HepG2 (cell line): ENCODE measurements around the gene TP63. TPM values are rescaled to one million over a fixed set of nuclear protein-coding genes. Genes with fewer than 3 reads are reported as not detected.

Experiments used
- ATAC-seq: fragments of 200-7000 bp; cut with Tn5 transposase; 3 replicates; pipeline ENCODE4 v1.9.1; 2020; ENCODE audit warnings: mild to moderate bottlenecking, moderate library complexity
- BruUV-seq: library from RNA; stranded (reverse); fragments of 400-500 nt; replicated peaks from 2 replicates; lab custom pipeline; 2021; lab: Mats Ljungman, UMichigan
- CTCF ChIA-PET: fragments of 300-600 bp; formaldehyde crosslinking; extraction: SDS; loops from one replicate; lab custom pipeline; 2021; ENCODE audit warnings: low total read pairs, inconsistent platforms, low intra/inter-chr PET ratio; lab: Yijun Ruan, JAX
- POLR2A ChIA-PET: fragments of 350-600 bp; sonication (Branson Sonifier 250); formaldehyde crosslinking; loops from one replicate; lab custom pipeline; 2020; ENCODE audit warnings: antibody characterized with exemption, inconsistent platforms; lab: Yijun Ruan, JAX
- DNase-seq: peaks from one replicate; pipeline ENCODE4 v3.0.0-alpha.2; 2015; ENCODE audit warnings: low spot score
- FAIRE-seq: peaks from 3 replicates; lab custom pipeline; 2011; peaks lifted over from hg19 to GRCh38; lab: Jason Lieb, UNC
- H2AFZ ChIP-seq: one replicate; pipeline ENCODE4 v1.6.1; 2011; ENCODE audit warnings: low read length, inconsistent platforms
- H3K27ac ChIP-seq: fragments of 300-600 bp; 3 replicates; pipeline ENCODE4 v1.8.0; 2011; ENCODE audit warnings: mixed run types, mild to moderate bottlenecking, mixed read lengths, low read length, inconsistent platforms; ENCODE audit not compliant: insufficient read depth; ENCODE audit errors: extremely low read length
- H3K27me3 ChIP-seq, 2 experiments: fragments of 200-600 bp in 1 of 2; 2 replicates in 1 of 2; 3 replicates in 1 of 2; pipeline versions ENCODE4 v1.6.0 to v1.8.0; 2011; ENCODE audit warnings: low read length in 2 of 2, mild to moderate bottlenecking in 2 of 2, moderate library complexity in 2 of 2, inconsistent platforms in 1 of 2; ENCODE audit not compliant: insufficient read depth in 2 of 2, control insufficient read depth in 1 of 2
- H3K36me3 ChIP-seq, 2 experiments: fragments of 200-600 bp in 1 of 2; replicated peaks in 1 of 2; 2 replicates in 1 of 2; 3 replicates in 1 of 2; pipeline versions ENCODE4 v1.5.1 to v1.8.0; 2011; ENCODE audit warnings: low read length in 2 of 2, inconsistent platforms in 1 of 2; ENCODE audit not compliant: insufficient read depth in 2 of 2, control insufficient read depth in 1 of 2
- H3K4me1 ChIP-seq: 2 replicates; pipeline ENCODE4 v1.5.1; 2012; ENCODE audit warnings: low read length, inconsistent platforms; ENCODE audit not compliant: insufficient read depth
- H3K4me2 ChIP-seq: 2 replicates; pipeline ENCODE4 v1.6.0; 2011; ENCODE audit warnings: low read depth, low read length, inconsistent platforms
- H3K4me3 ChIP-seq, 3 experiments: fragments of 200-600 bp in 1 of 3; sonication (generic), shearing (Covaris generic) in 1 of 3; replicated peaks in 1 of 3; 2 replicates each; pipeline ENCODE4 v1.5.1; 2011 to 2016; ENCODE audit warnings: low read length in 3 of 3, inconsistent platforms in 2 of 3, low read depth in 2 of 3, mild to moderate bottlenecking in 2 of 3, control low read depth in 1 of 3, mixed read lengths in 1 of 3; ENCODE audit not compliant: insufficient read depth in 1 of 3
- H3K79me2 ChIP-seq: one replicate; pipeline ENCODE4 v1.6.1; 2011; ENCODE audit warnings: low read length, inconsistent platforms; ENCODE audit not compliant: insufficient read depth
- H3K9ac ChIP-seq: 2 replicates; pipeline ENCODE4 v1.6.0; 2011; ENCODE audit warnings: mild to moderate bottlenecking, low read depth, low read length, inconsistent platforms; ENCODE audit not compliant: insufficient read depth
- H3K9me3 ChIP-seq: 2 replicates; pipeline ENCODE4 v1.5.1; 2012; ENCODE audit warnings: mild to moderate bottlenecking, low read length
- H4K20me1 ChIP-seq: 2 replicates; pipeline ENCODE4 v1.6.0; 2011; ENCODE audit warnings: inconsistent platforms, mild to moderate bottlenecking, low read length, moderate library complexity; ENCODE audit not compliant: insufficient read depth
- CEBPB ChIP-seq: IDR thresholded peaks from 2 replicates; pipeline ENCODE4 v1.6.1; 2011; ENCODE audit warnings: low read depth, low read length, improper control_type of control experiment, borderline replicate concordance
- KLF11 ChIP-seq: IDR thresholded peaks from 2 replicates; pipeline ENCODE4 v1.6.1; 2016; ENCODE audit warnings: missing compliant biosample characterization
- NR0B2 ChIP-seq: sonication (generic); formaldehyde crosslinking; IDR thresholded peaks from 2 replicates; pipeline ENCODE4 v1.4.0; 2020; ENCODE audit warnings: mild to moderate bottlenecking, missing genetic modification reagents
- ZBTB1 ChIP-seq: sonication (generic); formaldehyde crosslinking; IDR thresholded peaks from 2 replicates; pipeline ENCODE4 v1.4.0; 2020; ENCODE audit warnings: missing genetic modification reagents, borderline replicate concordance
- ZFP41 ChIP-seq: sonication (generic); formaldehyde crosslinking; IDR thresholded peaks from 2 replicates; pipeline ENCODE4 v1.4.0; 2020; ENCODE audit warnings: mild to moderate bottlenecking, missing genetic modification reagents, borderline replicate concordance
- ZNF138 ChIP-seq: sonication (generic); formaldehyde crosslinking; IDR thresholded peaks from 2 replicates; pipeline ENCODE4 v1.5.0; 2020; ENCODE audit warnings: mild to moderate bottlenecking, low read depth, missing genetic modification reagents
- ZNF292 ChIP-seq: sonication (generic); formaldehyde crosslinking; IDR thresholded peaks from 2 replicates; pipeline ENCODE4 v1.8.1; 2022; ENCODE audit warnings: mild to moderate bottlenecking, low read depth, missing genetic modification reagents, borderline replicate concordance
- ZSCAN20 ChIP-seq: sonication (generic); formaldehyde crosslinking; IDR thresholded peaks from 2 replicates; pipeline ENCODE4 v1.4.0; 2020; ENCODE audit warnings: missing genetic modification reagents, mild to moderate bottlenecking, borderline replicate concordance
- WGBS: methylation state at CpG from one replicate; pipeline ENCODE4 v1.1.6; 2017; ENCODE audit warnings: low lambda C conversion rate; 5-methylcytosine and 5-hydroxymethylcytosine counted together
- in situ Hi-C: cut with HindIII; loops from 2 replicates; pipeline ENCODE4 v1.10.0; 2017; ENCODE audit warnings: low pct_unique_long_range_greater_than_20kb; ENCODE audit not compliant: extremely low pct_ligation_motif_present
- intact Hi-C: fragments of 100-400 bp; cut with micrococcal nuclease; formaldehyde crosslinking; loops from one replicate; pipeline ENCODE4 v1.10.0; 2022; ENCODE audit not compliant: unreplicated experiment
- polyA plus RNA-seq, 8 experiments: library from polyadenylated mRNA; depleted of rRNA in 3 of 8; stranded (reverse) in 7 of 8; unstranded in 1 of 8; fragments of >200 nt; fragmentation: Illumina TruSeq in 4 of 8; extraction: Trizol in 4 of 8; gene quantifications; 2 replicates each; pipeline versions ENCODE4 v1.2.1 to v1.2.3, GENCODE V29; 2011 to 2016; ENCODE audit warnings: low read depth in 4 of 8, missing spikeins in 1 of 8, mixed read lengths in 1 of 8; ENCODE audit not compliant: insufficient read depth in 1 of 8
- total RNA-seq, 5 experiments: library from RNA; depleted of rRNA; stranded (reverse); fragments of >200 nt; fragmentation: Illumina TruSeq; extraction: Trizol; gene quantifications; 2 replicates each; pipeline ENCODE4 v1.2.3, GENCODE V29; 2016; ENCODE audit warnings: low read depth in 1 of 5
- TF ChIP-seq, protein P1 (sequence below): sonication (generic); formaldehyde crosslinking; IDR thresholded peaks from 2 replicates; pipeline ENCODE4 v1.4.0; 2020; ENCODE audit warnings: mild to moderate bottlenecking, missing genetic modification reagents
- TF ChIP-seq, protein P2 (sequence below): IDR thresholded peaks from 2 replicates; pipeline ENCODE4 v1.6.1; 2016; ENCODE audit warnings: low read depth, control low read depth
- TF ChIP-seq, protein P3 (sequence below): sonication (generic); formaldehyde crosslinking; IDR thresholded peaks from 2 replicates; pipeline ENCODE4 v1.8.1; 2023; ENCODE audit warnings: mild to moderate bottlenecking, inconsistent platforms, moderate library complexity, missing genetic modification reagents, borderline replicate concordance
- TF ChIP-seq, protein P4 (sequence below): sonication (generic); formaldehyde crosslinking; IDR thresholded peaks from 2 replicates; pipeline ENCODE4 v1.9.0; 2021; ENCODE audit warnings: missing genetic modification reagents, borderline replicate concordance

The TP63 gene
- total and polyA plus RNA-seq, 2 of the 13 experiments (the other 11 are each of a cell fraction or from before 2014, with no cell fraction given): not detected

DNA sequence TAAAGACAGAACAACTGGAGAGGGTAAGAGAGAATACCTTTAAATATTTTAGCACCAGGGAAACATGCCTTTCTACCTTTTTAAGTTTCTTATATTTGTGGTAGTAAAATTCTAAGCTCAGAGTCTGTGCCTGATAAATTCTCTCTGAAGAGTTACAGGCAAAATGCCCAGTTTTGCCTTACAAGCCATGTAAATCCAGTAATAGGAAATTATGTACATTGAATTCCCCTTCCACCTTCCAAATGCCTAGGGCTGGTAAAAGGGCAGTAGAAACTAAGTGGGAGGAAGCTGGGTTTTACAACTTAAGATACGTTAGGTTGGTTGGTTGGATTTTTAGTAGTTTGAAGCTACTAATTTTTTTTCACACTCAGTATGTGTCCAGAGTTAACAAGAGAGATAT, 43.1 kb upstream of the TP63 start (continued):
- TF ChIP-seq, protein P1, sequence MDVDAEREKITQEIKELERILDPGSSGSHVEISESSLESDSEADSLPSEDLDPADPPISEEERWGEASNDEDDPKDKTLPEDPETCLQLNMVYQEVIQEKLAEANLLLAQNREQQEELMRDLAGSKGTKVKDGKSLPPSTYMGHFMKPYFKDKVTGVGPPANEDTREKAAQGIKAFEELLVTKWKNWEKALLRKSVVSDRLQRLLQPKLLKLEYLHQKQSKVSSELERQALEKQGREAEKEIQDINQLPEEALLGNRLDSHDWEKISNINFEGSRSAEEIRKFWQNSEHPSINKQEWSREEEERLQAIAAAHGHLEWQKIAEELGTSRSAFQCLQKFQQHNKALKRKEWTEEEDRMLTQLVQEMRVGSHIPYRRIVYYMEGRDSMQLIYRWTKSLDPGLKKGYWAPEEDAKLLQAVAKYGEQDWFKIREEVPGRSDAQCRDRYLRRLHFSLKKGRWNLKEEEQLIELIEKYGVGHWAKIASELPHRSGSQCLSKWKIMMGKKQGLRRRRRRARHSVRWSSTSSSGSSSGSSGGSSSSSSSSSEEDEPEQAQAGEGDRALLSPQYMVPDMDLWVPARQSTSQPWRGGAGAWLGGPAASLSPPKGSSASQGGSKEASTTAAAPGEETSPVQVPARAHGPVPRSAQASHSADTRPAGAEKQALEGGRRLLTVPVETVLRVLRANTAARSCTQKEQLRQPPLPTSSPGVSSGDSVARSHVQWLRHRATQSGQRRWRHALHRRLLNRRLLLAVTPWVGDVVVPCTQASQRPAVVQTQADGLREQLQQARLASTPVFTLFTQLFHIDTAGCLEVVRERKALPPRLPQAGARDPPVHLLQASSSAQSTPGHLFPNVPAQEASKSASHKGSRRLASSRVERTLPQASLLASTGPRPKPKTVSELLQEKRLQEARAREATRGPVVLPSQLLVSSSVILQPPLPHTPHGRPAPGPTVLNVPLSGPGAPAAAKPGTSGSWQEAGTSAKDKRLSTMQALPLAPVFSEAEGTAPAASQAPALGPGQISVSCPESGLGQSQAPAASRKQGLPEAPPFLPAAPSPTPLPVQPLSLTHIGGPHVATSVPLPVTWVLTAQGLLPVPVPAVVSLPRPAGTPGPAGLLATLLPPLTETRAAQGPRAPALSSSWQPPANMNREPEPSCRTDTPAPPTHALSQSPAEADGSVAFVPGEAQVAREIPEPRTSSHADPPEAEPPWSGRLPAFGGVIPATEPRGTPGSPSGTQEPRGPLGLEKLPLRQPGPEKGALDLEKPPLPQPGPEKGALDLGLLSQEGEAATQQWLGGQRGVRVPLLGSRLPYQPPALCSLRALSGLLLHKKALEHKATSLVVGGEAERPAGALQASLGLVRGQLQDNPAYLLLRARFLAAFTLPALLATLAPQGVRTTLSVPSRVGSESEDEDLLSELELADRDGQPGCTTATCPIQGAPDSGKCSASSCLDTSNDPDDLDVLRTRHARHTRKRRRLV (CRISPR knock-in tag): no peak
- TF ChIP-seq NR0B2 (CRISPR knock-in tag): no peak
- TF ChIP-seq ZSCAN20 (CRISPR knock-in tag): no peak
- no peak for TF ChIP-seq ZFP41 (CRISPR knock-in tag)

DNA sequence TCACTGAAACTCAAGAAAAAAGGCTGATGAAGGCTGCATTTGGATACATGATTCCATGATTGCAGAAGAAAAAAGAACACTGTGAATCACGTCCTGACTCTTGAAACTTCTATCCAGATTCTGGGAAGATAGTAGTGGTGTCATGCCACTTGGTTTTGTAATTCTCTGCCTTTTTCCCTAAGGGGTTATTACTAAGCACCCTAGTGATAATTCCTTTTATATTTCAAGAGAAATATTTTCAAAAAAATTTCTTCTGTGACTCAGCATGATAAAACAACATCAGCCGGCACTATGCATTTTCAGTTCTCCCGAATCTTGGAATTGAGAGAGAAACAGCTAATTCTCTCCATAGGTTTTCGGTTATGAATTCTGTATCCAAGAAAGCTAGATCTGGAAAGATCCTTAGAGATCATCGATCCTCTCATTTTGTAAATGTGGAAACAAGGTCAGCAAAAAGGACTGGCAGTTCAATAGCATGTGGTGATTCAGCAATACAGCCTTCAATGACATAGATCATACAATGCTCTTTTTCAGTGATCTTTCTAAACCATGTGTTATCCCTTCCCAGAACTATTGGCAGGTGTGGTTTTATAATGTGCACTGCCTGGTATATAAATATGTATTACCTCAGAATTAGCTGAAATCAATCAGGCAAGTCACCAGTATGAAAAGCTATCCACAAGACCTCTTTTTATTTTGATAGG, 42.6 kb upstream of the TP63 start:
- Histone ChIP-seq H3K4me2 (no peak overlapping the region), H4K20me1 (no peaks in the 10 kb centered on the region), H2AFZ (no peak overlapping the region), H3K36me3 (no peaks in the 10 kb centered on the region), H3K4me3 (no peak overlapping the region), H3K9me3 (no peaks in the 10 kb centered on the region), H3K4me1 (no peaks in the 10 kb centered on the region), H3K79me2 (no peaks in the 10 kb centered on the region), H3K9ac (no peak overlapping the region), H3K27me3 (no peaks in the 10 kb centered on the region), H3K27ac (no peak overlapping the region)
- no peak for DNase-seq
- BruUV-seq: no TSS peak
- in situ Hi-C loops (no loop called here), intact Hi-C loops (no loop called here)
- CTCF ChIA-PET: no interaction called here
- no peak for FAIRE-seq
- no peak for ATAC-seq
- 32% methylated on average over 5 of the region's 5 CpGs for WGBS
- POLR2A ChIA-PET: no interaction called here
- TF ChIP-seq ZNF292 (CRISPR knock-in tag) (no peak), ZBTB1 (no peak), ZNF138 (no peak), KLF11 (CRISPR knock-in tag) (no peak), CEBPB (no peak)
- TF ChIP-seq, protein P2, sequence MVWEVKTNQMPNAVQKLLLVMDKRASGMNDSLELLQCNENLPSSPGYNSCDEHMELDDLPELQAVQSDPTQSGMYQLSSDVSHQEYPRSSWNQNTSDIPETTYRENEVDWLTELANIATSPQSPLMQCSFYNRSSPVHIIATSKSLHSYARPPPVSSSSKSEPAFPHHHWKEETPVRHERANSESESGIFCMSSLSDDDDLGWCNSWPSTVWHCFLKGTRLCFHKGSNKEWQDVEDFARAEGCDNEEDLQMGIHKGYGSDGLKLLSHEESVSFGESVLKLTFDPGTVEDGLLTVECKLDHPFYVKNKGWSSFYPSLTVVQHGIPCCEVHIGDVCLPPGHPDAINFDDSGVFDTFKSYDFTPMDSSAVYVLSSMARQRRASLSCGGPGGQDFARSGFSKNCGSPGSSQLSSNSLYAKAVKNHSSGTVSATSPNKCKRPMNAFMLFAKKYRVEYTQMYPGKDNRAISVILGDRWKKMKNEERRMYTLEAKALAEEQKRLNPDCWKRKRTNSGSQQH (CRISPR knock-in tag): no peak
- TF ChIP-seq, protein P3, sequence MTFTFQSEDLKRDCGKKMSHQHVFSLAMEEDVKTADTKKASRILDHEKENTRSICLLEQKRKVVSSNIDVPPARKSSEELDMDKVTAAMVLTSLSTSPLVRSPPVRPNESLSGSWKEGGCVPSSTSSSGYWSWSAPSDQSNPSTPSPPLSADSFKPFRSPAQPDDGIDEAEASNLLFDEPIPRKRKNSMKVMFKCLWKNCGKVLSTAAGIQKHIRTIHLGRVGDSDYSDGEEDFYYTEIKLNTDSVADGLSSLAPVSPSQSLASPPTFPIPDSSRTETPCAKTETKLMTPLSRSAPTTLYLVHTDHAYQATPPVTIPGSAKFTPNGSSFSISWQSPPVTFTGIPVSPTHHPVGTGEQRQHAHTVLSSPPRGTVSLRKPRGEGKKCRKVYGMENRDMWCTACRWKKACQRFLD (CRISPR knock-in tag): no peak
- TF ChIP-seq, protein P4, sequence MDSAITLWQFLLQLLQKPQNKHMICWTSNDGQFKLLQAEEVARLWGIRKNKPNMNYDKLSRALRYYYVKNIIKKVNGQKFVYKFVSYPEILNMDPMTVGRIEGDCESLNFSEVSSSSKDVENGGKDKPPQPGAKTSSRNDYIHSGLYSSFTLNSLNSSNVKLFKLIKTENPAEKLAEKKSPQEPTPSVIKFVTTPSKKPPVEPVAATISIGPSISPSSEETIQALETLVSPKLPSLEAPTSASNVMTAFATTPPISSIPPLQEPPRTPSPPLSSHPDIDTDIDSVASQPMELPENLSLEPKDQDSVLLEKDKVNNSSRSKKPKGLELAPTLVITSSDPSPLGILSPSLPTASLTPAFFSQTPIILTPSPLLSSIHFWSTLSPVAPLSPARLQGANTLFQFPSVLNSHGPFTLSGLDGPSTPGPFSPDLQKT (CRISPR knock-in tag): no peak
